Right ventricle myocardium superior (tissue), 1 donor: Measurements from ENCODE around the gene ADAMTS14. TPM values are rescaled to one million over a fixed set of nuclear protein-coding genes. Genes with fewer than 3 reads are reported as not detected.

ENCODE experiments used
- ATAC-seq: fragments of 200-7000 bp; cut with Tn5 transposase; one replicate; pipeline ENCODE4 v1.9.1; 2020; ENCODE audit warnings: mild to moderate bottlenecking; ENCODE audit not compliant: poor library complexity
- DNase-seq: peaks from one replicate; pipeline ENCODE4 v3.0.0-alpha.2; 2020
- intact Hi-C: fragments of 100-400 bp; cut with DNase I; formaldehyde crosslinking; loops from one replicate; pipeline ENCODE4 v1.11.2; 2022
- total RNA-seq: library from RNA; stranded (reverse); fragmentation: NEBNext Ultra II Directional; extraction: Animal tissue kit (Norgen Biotek cat#: 25700); gene quantifications from one replicate; pipeline ENCODE4 v1.2.1, GENCODE V29; 2021
- donor health status: DM: no; HTN: yes; CAD: no; lungs with severe emphysema.

ADAMTS14 gene
- total RNA-seq, 1 donor from 2014 or later: 0.16 TPM

GRCh38 chr10:70705121-70705861 is 33.0 kb downstream of the ADAMTS14 start:
- ATAC-seq (no peak), DNase-seq (no peak)
- intact Hi-C loops: no loop called here

- intact Hi-C loops: no loop called here
- ATAC-seq (no peak), DNase-seq (no peak)
These were observed 38.9 kb downstream of the ADAMTS14 start for GRCh38 chr10:70711177-70711576.

GRCh38 chr10:70711911-70712310 is 39.6 kb downstream of the ADAMTS14 start:
- DNase-seq (no peak), ATAC-seq (no peak)
- intact Hi-C loops: no loop called here

GRCh38 chr10:70714245-70714644 is 41.9 kb downstream of the ADAMTS14 start:
- DNase-seq (no peak), ATAC-seq (no peak)
- intact Hi-C loops: no loop called here

- no peak for ATAC-seq
- no peak for DNase-seq
- intact Hi-C loops: no loop called here
These were observed 42.6 kb downstream of the ADAMTS14 start for GRCh38 chr10:70714951-70715350.

GRCh38 chr10:70715853-70716795 is 43.8 kb downstream of the ADAMTS14 start:
- ATAC-seq (peak; percentile 38), DNase-seq (no peak)
- intact Hi-C loops: no loop called here

- DNase-seq (no peak), ATAC-seq (no peak)
- intact Hi-C loops: no loop called here
These were observed 50.6 kb downstream of the ADAMTS14 start for GRCh38 chr10:70722820-70723424.

GRCh38 chr10:70723771-70724170 is 51.5 kb downstream of the ADAMTS14 start:
- no peak for ATAC-seq
- intact Hi-C loops: no loop called here
- DNase-seq: no peak

- ATAC-seq (no peak), DNase-seq (no peak)
- intact Hi-C loops: no loop called here
These were observed 54.7 kb downstream of the ADAMTS14 start for GRCh38 chr10:70726909-70727495.

- intact Hi-C loops: no loop called here
- ATAC-seq (no peak), DNase-seq (no peak)
These were observed 56.0 kb downstream of the ADAMTS14 start for GRCh38 chr10:70728328-70728727.

- DNase-seq (no peak), ATAC-seq (peak; percentile 38)
- intact Hi-C loops: no loop called here
These were observed 57.6 kb downstream of the ADAMTS14 start for GRCh38 chr10:70729763-70730357.

- DNase-seq (no peak), ATAC-seq (no peak)
- intact Hi-C loops: no loop called here
These were observed 58.6 kb downstream of the ADAMTS14 start for GRCh38 chr10:70730955-70731354.

GRCh38 chr10:70732569-70732968 is 60.3 kb downstream of the ADAMTS14 start:
- ATAC-seq (no peak), DNase-seq (no peak)
- intact Hi-C loops: no loop called here

- intact Hi-C loops: no loop called here
- DNase-seq: no peak
- ATAC-seq: no peak
These were observed 60.7 kb downstream of the ADAMTS14 start for GRCh38 chr10:70733051-70733450.

GRCh38 chr10:70735161-70735560 is 62.9 kb downstream of the ADAMTS14 start:
- DNase-seq (no peak), ATAC-seq (no peak)
- intact Hi-C loops: no loop called here

GRCh38 chr10:70736525-70736924 is 64.2 kb downstream of the ADAMTS14 start:
- ATAC-seq: no peak
- no peak for DNase-seq
- intact Hi-C loops: no loop called here

GRCh38 chr10:70737250-70737649 is 64.9 kb downstream of the ADAMTS14 start:
- intact Hi-C loops: no loop called here
- DNase-seq (no peak), ATAC-seq (no peak)

- intact Hi-C loops: no loop called here
These were observed 65.9 kb downstream of the ADAMTS14 start for GRCh38 chr10:70738006-70738760.

More at GRCh38 chr10:70738006-70738760, 65.9 kb downstream of the ADAMTS14 start:
- ATAC-seq (no peak), DNase-seq (no peak)
